ENCODE results near the gene XYLT1. TPM values are rescaled to one million over a fixed set of nuclear protein-coding genes. Genes with fewer than 3 reads are reported as not detected.

XYLT1 gene
- total and polyA plus RNA-seq, 9 of the 15 experiments (the other 6 are each of a cell fraction or from before 2014, with no cell fraction given) = 0.03 to 0.09 (median 0.08) TPM; not detected in 6

GRCh38 chr16:17238285-17239028 is 232.3 kb downstream of the XYLT1 start:
- ChIA-PET CTCF (ENCODE audit: low intra/inter-chr PET ratio) (no interaction called here), POLR2A (interaction anchor here (1.1 kb wide), 1 partner anchor 19 kb away, joined by 5 read pairs; no protein-coding TSS in a partner anchor)
- Histone ChIP-seq H3K4me1 (replicated peaks in 1 of 2; ENCODE audit: control insufficient read depth in 2 of 2, insufficient read depth in 2 of 2, low read length in 2 of 2) (no peaks in the 10 kb centered on the region), H4K20me1 (replicated peaks; ENCODE audit: control insufficient read depth, insufficient read depth, low read length) (no peaks in the 10 kb centered on the region), H3K4me3 (no peak overlapping the region), H3K4me2 (ENCODE audit: insufficient read depth, low read length) (no peak overlapping the region), H3K9me1 (ENCODE audit: control insufficient read depth, insufficient read depth, low read length) (no peaks in the 10 kb centered on the region), H3K9me3 (replicated peaks; ENCODE audit: control insufficient read depth, insufficient read depth, low read depth, low read length) (no peaks in the 10 kb centered on the region), H3K27me3 (ENCODE audit: control insufficient read depth in 2 of 2, insufficient read depth in 2 of 2, low read length in 2 of 2) (peaks cover 0 to 21% of the 10 kb centered on the region in 2 experiments; a peak in 2 of 5 replicates), H3K79me2 (ENCODE audit: control insufficient read depth, insufficient read depth, low read length) (no peaks in the 10 kb centered on the region), H3K9ac (ENCODE audit: insufficient read depth in 1 of 2, low read depth in 2 of 2, low read length in 2 of 2) (no peak overlapping the region), H3K27ac (ENCODE audit: extremely low read depth, low read depth, low read length) (no peak overlapping the region), H3K36me3 (ENCODE audit: control insufficient read depth, insufficient read depth, low read length) (no peaks in the 10 kb centered on the region), H2AFZ (ENCODE audit: low read depth, low read length) (no peak overlapping the region)
- BruUV-seq (replicated peaks) = no TSS peak
- no peak for DNase-seq (ENCODE audit: extremely low read depth in 1 of 4, low spot score in 3 of 4)
- intact Hi-C loops (cut with micrococcal nuclease) (no loop called here), in situ Hi-C loops (cut with MboI) (no loop called here)
- no peak for FAIRE-seq
- TF ChIP-seq ZKSCAN3 (CRISPR knock-in tag; IDR thresholded peaks at IDR 0.05) = no peak
- TF ChIP-seq, protein P1, sequence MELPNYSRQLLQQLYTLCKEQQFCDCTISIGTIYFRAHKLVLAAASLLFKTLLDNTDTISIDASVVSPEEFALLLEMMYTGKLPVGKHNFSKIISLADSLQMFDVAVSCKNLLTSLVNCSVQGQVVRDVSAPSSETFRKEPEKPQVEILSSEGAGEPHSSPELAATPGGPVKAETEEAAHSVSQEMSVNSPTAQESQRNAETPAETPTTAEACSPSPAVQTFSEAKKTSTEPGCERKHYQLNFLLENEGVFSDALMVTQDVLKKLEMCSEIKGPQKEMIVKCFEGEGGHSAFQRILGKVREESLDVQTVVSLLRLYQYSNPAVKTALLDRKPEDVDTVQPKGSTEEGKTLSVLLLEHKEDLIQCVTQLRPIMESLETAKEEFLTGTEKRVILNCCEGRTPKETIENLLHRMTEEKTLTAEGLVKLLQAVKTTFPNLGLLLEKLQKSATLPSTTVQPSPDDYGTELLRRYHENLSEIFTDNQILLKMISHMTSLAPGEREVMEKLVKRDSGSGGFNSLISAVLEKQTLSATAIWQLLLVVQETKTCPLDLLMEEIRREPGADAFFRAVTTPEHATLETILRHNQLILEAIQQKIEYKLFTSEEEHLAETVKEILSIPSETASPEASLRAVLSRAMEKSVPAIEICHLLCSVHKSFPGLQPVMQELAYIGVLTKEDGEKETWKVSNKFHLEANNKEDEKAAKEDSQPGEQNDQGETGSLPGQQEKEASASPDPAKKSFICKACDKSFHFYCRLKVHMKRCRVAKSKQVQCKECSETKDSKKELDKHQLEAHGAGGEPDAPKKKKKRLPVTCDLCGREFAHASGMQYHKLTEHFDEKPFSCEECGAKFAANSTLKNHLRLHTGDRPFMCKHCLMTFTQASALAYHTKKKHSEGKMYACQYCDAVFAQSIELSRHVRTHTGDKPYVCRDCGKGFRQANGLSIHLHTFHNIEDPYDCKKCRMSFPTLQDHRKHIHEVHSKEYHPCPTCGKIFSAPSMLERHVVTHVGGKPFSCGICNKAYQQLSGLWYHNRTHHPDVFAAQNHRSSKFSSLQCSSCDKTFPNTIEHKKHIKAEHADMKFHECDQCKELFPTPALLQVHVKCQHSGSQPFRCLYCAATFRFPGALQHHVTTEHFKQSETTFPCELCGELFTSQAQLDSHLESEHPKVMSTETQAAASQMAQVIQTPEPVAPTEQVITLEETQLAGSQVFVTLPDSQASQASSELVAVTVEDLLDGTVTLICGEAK (IDR thresholded peaks at IDR 0.05) = 0 out of 2 replicates have a peak, but pooled peaks have one; percentile 47
- TF ChIP-seq, protein P1 (CRISPR knock-in tag; IDR thresholded peaks at IDR 0.05) = no peak
- WGBS (ENCODE audit: insufficient coverage, low coverage, missing lambda C conversion rate) = 0% methylated on average over 8 of the region's 8 CpGs
- ATAC-seq = no peak

All from K562 (cell line).